GM18505 (cell line): ENCODE measurements around the gene TXN2.
A peak's percentile ranks its signal among the peaks of the same experiment; 100 is the strongest.

Experiments used
- ATAC-seq: cut with Tn5 transposase; IDR thresholded peaks from one replicate; pipeline ENCODE4 v1.9.1; 2021; ENCODE audit not compliant: unreplicated experiment
- POLR2A ChIP-seq: IDR thresholded peaks from 4 replicates; pipeline ENCODE4 v1.6.1; 2011; ENCODE audit warnings: borderline replicate concordance; ENCODE audit not compliant: insufficient read depth, insufficient read length; ENCODE audit errors: extremely low read depth

TXN2 gene

DNA sequence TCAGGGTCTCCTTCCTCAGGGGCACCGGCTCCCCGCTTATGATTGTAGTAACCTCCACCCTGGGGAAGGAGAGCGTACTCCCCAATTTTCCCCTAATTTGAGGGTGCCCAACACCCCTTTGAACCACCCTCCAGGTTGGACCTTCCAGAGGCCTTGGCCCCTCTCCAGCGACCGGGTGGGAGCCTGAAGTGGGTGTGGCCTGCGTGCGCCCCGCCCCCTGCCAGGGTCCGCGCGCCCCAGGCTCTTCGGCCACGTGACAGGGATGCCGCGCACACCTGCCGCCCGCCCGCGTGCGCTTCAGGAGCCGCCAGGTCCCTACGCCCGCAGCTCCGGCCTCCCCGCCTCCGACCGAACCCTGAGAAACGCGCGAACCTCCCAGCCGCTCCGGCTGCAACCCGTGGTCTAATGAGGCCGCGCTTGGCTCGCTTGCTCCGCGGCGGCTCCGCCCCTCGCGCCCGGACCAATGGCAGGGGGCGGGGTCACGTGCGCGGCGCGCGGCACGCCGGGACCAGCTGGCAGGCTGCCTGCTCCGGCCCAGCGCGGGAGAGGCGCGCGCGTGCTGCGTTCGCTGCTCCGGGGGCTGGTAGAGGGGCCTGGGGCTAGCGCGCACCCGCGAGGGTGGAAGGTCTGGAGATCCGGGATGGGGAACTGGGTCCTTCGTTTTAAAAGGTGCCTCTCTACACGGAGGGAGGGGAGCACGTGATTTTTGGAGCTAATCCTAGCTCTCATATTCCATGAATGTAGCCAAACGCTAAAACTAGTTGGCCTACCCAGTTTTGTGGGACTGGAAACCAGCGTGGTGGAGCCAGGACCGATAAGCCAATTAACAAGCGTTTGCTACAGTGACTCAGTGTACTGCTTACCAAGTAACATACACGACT is 25.4 kb upstream of the TXN2 start, which contains the start of gene FOXRED2:
Gene FOXRED2 (minus strand): TSS at position 404 of the 881 bp plus-strand sequence. CDS start 618 bp downstream, outside the sequence.
- TF ChIP-seq POLR2A: peak; percentile 82
- ATAC-seq: peak; percentile 71

DNA sequence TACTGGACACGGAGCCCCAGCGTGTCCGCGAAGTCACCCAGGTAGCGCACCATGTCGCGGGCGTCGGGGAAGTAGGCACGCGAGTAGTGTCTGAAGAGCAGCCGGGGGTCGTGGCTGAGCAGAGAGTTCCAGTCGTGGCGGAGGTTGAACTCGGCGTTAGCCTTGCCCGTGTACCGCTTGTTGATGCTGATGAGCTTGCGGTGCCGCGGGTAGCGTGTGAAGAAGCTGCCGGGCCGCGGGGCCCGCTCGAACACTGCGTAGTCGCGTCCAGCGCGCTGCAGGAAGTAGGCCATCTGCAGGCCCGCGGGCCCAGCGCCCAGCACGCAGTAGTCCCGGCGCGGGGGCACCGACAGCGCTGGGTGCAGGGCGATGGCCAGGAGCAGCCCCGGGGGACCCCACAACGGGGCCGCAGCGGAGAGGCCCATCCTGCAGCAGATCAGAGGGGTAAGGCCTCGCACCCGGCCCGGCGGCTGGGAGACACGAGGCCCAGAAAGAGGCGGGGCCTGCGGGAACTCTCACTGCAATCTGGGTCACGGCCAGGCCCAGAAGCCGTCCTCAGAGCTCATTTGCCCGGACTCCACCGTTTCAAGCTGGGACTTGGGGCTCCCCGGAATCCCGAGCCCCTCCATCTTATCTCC is 24.7 kb upstream of the TXN2 start:
- ATAC-seq: no peak

GRCh38 chr22:36497910-36498665 is 16.6 kb upstream of the TXN2 start:
- ATAC-seq: no peak
- TF ChIP-seq POLR2A: no peak

More for the DNA sequence above, 24.7 kb upstream of the TXN2 start:
- no peak for TF ChIP-seq POLR2A

GRCh38 chr22:36493690-36494110 is 12.3 kb upstream of the TXN2 start:
- ATAC-seq: no peak
- no peak for TF ChIP-seq POLR2A

DNA sequence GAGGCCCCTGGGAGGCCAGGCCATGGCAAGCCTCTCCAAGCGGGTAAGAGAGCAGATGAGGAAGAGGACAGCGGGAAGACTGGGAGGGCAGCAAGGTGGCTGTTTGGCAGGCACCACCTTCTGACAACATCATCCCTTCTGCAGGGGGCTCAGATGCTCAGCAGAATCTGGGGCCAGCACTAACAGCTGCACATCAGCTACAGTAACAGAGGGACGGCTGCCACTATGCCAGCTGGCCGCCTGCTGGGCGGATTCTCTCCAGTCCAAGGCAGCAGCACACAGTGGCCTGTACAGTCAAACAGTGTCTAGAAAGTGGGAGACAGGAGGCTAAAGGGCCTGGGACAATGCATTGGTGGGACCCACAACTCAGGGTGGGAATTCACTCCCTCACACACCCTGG is 10.7 kb upstream of the TXN2 start:
- TF ChIP-seq POLR2A: no peak
- no peak for ATAC-seq

DNA sequence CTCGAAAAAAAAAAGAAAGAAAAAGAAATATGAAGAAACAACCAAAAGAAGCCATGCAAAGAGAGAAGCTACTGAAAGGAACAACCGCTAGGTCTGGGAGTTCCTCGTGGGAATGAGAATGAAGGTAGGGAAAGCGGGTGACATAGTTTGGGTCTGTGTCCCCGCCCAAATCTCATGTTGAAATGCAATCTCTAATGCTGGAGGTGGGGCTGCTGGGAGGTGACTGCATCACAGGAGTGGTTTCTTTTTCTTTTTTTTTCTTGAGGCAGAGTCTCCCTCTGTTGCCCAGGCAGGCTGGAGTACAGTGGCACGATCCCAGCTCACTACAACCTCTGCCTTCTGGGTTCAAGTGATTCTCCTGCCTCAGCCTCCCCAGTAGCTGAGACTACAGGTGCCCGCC is 9.7 kb upstream of the TXN2 start:
- no peak for ATAC-seq
- no peak for TF ChIP-seq POLR2A

GRCh38 chr22:36486619-36487384 is 5.4 kb upstream of the TXN2 start:
- no peak for TF ChIP-seq POLR2A
- ATAC-seq: no peak

DNA sequence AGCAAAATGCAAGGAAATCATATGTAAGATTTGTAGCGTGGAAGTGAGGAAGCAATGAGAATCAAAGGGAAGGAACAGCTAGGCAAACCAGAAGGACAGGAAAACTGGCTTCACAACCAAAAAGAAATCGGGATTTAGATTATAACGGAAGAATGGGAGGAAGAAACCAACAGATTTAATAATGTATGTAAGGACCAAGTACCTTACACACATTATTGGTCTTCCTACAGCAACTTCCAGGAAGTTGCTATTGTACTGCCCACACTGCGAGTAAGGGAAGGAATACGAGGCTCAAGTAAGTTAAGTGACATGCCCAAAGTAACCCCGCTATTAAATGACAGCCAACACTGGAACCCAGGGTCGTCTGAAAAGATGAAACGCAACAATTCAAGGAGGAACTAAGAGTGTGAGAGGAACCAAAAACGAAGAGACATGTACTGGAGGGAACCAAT is 473 bp downstream of the TXN2 start:
- no peak for TF ChIP-seq POLR2A
- ATAC-seq: no peak

DNA sequence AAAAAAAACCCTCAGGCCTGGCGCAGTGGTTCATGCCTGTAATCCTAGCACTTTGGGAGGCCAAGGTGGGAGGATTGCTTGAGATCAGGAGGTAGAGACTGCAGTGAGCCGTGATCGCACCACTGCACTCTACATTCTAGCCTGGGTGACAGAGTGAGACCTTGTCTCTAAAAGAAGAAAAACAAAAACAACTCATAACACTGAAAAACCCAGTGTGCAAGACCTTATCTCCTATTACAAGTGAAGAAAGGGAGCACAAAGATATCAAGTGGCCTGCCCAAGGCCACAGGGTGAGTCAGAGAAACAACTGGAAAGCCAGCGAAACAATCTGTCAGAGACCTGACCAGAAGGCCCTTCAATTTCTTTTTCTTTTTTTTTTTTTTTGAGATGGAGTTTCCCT is 2.5 kb downstream of the TXN2 start:
- TF ChIP-seq POLR2A: no peak
- ATAC-seq: no peak

DNA sequence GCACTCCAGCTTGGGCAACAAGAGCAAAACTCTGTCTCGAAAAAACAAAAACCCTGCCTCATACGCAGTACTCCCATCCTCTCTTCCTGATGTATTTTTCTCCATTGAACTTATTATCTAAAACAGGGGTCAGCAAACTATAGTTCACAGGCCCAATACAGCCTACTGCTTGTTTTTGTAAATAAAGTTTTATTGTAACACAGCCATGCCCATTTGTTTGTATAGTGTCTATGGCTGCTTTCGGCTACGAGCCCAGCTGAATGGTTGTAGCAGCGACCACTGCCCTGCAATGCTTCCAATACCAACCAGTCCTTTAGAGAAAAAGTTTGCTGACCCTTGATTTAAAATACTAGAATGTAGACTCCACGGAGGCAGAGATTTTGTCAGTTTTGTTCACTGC is 6.1 kb downstream of the TXN2 start:
- ATAC-seq: no peak
- TF ChIP-seq POLR2A: no peak

- ATAC-seq: no peak
- no peak for TF ChIP-seq POLR2A
Measured at GRCh38 chr22:36472689-36473088, 8.8 kb downstream of the TXN2 start.

DNA sequence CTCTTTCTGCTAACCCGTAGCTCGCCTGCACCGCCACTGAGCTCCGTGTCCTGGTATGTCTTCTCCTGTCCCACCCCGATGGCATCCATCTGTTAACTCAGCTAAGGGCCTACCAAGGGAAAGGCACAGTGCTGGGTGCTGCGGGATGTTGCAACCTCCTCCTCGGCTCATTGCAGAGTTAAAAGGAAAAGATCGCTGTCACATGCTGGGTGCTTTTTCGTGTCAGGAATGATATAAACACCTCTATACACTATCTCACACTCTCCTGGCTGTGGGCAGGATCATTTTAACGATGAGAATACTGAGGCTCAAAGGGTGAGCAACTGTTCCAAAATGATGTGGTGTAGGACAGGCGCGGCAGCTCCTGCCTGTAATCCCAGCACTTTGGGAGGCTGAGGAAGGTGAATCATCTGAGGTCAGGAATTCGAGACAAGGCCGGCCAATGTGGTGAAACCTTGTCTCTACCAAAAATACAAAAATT is 10.1 kb downstream of the TXN2 start:
- no peak for TF ChIP-seq POLR2A
- no peak for ATAC-seq
